Measurements from ENCODE around the gene STK32B. TPM values are rescaled to one million over a fixed set of nuclear protein-coding genes. Genes with fewer than 3 reads are reported as not detected.

STK32B gene
- total and polyA plus RNA-seq, 9 of the 15 experiments (the other 6 are each of a cell fraction or from before 2014, with no cell fraction given) = 0.03 to 0.20 (median 0.07) TPM; not detected in 2

- TF ChIP-seq ZNF707 (CRISPR knock-in tag; conservative IDR thresholded peaks at IDR 0.05) = no peak
Observed at GRCh38 chr4:5203993-5204310, 152.7 kb downstream of the STK32B start (continued).

- Histone ChIP-seq H3K27me3 (ENCODE audit: control insufficient read depth in 2 of 2, insufficient read depth in 2 of 2, low read length in 2 of 2) (peaks cover 0 to 6% of the 10 kb centered on the region in 2 experiments; a peak in 1 of 5 replicates), H3K4me3 (no peak overlapping the region), H3K4me1 (replicated peaks in 1 of 2; ENCODE audit: control insufficient read depth in 2 of 2, insufficient read depth in 2 of 2, low read length in 2 of 2) (no peaks in the 10 kb centered on the region), H3K9ac (ENCODE audit: insufficient read depth in 1 of 2, low read depth in 2 of 2, low read length in 2 of 2) (no peak overlapping the region), H4K20me1 (replicated peaks; ENCODE audit: control insufficient read depth, insufficient read depth, low read length) (no peaks in the 10 kb centered on the region), H3K9me3 (replicated peaks; ENCODE audit: control insufficient read depth, insufficient read depth, low read depth, low read length) (no peaks in the 10 kb centered on the region), H3K4me2 (ENCODE audit: insufficient read depth, low read length) (no peak overlapping the region), H3K27ac (ENCODE audit: extremely low read depth, low read depth, low read length) (no peak overlapping the region), H3K9me1 (ENCODE audit: control insufficient read depth, insufficient read depth, low read length) (no peaks in the 10 kb centered on the region), H3K79me2 (ENCODE audit: control insufficient read depth, insufficient read depth, low read length) (no peaks in the 10 kb centered on the region), H2AFZ (ENCODE audit: low read depth, low read length) (no peak overlapping the region), H3K36me3 (ENCODE audit: control insufficient read depth, insufficient read depth, low read length) (no peaks in the 10 kb centered on the region)
- intact Hi-C loops (cut with micrococcal nuclease) = no loop called here
- DNase-seq (ENCODE audit: extremely low read depth in 1 of 4, low spot score in 3 of 4) = no peak
- FAIRE-seq = no peak
- ChIA-PET POLR2A (no interaction called here), CTCF (ENCODE audit: low intra/inter-chr PET ratio) (no interaction called here)
- BruUV-seq (replicated peaks) = no TSS peak
- no peak for ATAC-seq
- in situ Hi-C loops (cut with MboI) = no loop called here
- 0 out of 4 replicates have a peak, but pooled peaks of 1 of the 2 experiments have one; percentile 28 for TF ChIP-seq FOXA3 (CRISPR knock-in tag; conservative IDR thresholded peaks at IDR 0.05 in 1 of 2, IDR thresholded peaks at IDR 0.05 in 1 of 2)
- no peak for TF ChIP-seq MEIS2 (IDR thresholded peaks at IDR 0.05; ENCODE audit: partially characterized antibody)
- TF ChIP-seq ZNF436 (CRISPR knock-in tag; IDR thresholded peaks at IDR 0.05) = no peak
- no peak for TF ChIP-seq NR3C1 (CRISPR knock-in tag; IDR thresholded peaks at IDR 0.05)
- no peak for TF ChIP-seq RCOR1 (IDR thresholded peaks at IDR 0.05; ENCODE audit: borderline replicate concordance in 1 of 2, low read depth in 2 of 2, low read length in 2 of 2)
- no peak for TF ChIP-seq ZFP1 (CRISPR knock-in tag; IDR thresholded peaks at IDR 0.05)
- TF ChIP-seq ARHGAP35 (IDR thresholded peaks at IDR 0.05; ENCODE audit: partially characterized antibody) = no peak
- no peak for TF ChIP-seq HOXB6 (CRISPR knock-in tag; IDR thresholded peaks at IDR 0.05; ENCODE audit: borderline replicate concordance)
- TF ChIP-seq HIVEP1 (CRISPR knock-in tag; IDR thresholded peaks at IDR 0.05) = no peak
- no peak for TF ChIP-seq ETV5 (CRISPR knock-in tag; IDR thresholded peaks at IDR 0.05; ENCODE audit: low read depth)
- TF ChIP-seq NFYB (IDR thresholded peaks at IDR 0.05; ENCODE audit: extremely low read depth, insufficient read length) = no peak
- 0 out of 2 replicates have a peak, but pooled peaks have one; percentile 15 for TF ChIP-seq TAL1 (IDR thresholded peaks at IDR 0.05)
- TF ChIP-seq CHAMP1 (IDR thresholded peaks at IDR 0.05) = no peak
- TF ChIP-seq HCFC1 (IDR thresholded peaks at IDR 0.05; ENCODE audit: low read depth, low read length) = no peak
- TF ChIP-seq PHF8 (IDR thresholded peaks at IDR 0.05; ENCODE audit: borderline replicate concordance, low read length) = no peak
- TF ChIP-seq DDX20 (tag; IDR thresholded peaks at IDR 0.05; ENCODE audit: low read depth) = no peak
- 3% methylated on average over 2 of the region's 2 CpGs for WGBS (ENCODE audit: insufficient coverage, low coverage, missing lambda C conversion rate)
Observed at GRCh38 chr4:5204781-5205180, 153.5 kb downstream of the STK32B start.
